Measurements from ENCODE around the gene ARX. TPM values are rescaled to one million over a fixed set of nuclear protein-coding genes. Genes with fewer than 3 reads are reported as not detected.

Gene ARX
- total and polyA plus RNA-seq, 10 donors, result 0.26 to 0.32 TPM; not detected in 8

GRCh38 chrX:25004040-25004439, 11.7 kb downstream of the ARX start:
- intact Hi-C loops (cut with DNase I; ENCODE audit: low total_unique reads), result no loop called here

GRCh38 chrX:25003066-25003849, 12.5 kb downstream of the ARX start:
- H3K4me1 ChIP-seq, result peaks cover 5 to 42% (median 22%) of the 10 kb centered on the region in 6 donors
- no peak for TF ChIP-seq CTCF (IDR thresholded peaks at IDR 0.05 in 8 of 11, conservative IDR thresholded peaks at IDR 0.05 in 3 of 11)
- TF ChIP-seq POLR2A (IDR thresholded peaks at IDR 0.05), result no peak
- TF ChIP-seq POLR2AphosphoS5 (IDR thresholded peaks at IDR 0.05), result no peak
- 7 to 25% (median 11%) methylated on average over 29 to 40 of the region's 40 CpGs for WGBS, 5 donors
- H3K4me3 ChIP-seq, result peak overlapping the region in 1 of 8 donors; percentile 46
- no peak overlapping the region for H3K27ac ChIP-seq
- DNase-seq, result no peak
- intact Hi-C loops (cut with DNase I; ENCODE audit: low total_unique reads), result no loop called here
- peaks cover 4 to 87% (median 60%) of the 10 kb centered on the region in 7 donors for H3K27me3 ChIP-seq (replicated peaks in 1 of 7)
- H3K36me3 ChIP-seq, result no peaks in the 10 kb centered on the region
- H3K9me3 ChIP-seq, result no peaks in the 10 kb centered on the region

More at GRCh38 chrX:25004040-25004439, 11.7 kb downstream of the ARX start:
- Histone ChIP-seq H3K36me3 (no peaks in the 10 kb centered on the region), H3K9me3 (no peaks in the 10 kb centered on the region), H3K27me3 (replicated peaks in 1 of 7) (peaks cover 4 to 95% (median 66%) of the 10 kb centered on the region in 7 donors), H3K27ac (no peak overlapping the region), H3K4me3 (peak overlapping the region in 1 of 8 donors; percentile 38), H3K4me1 (peaks cover 5 to 42% (median 22%) of the 10 kb centered on the region in 6 donors)
- TF ChIP-seq POLR2A (IDR thresholded peaks at IDR 0.05) (no peak), POLR2AphosphoS5 (IDR thresholded peaks at IDR 0.05) (no peak), CTCF (IDR thresholded peaks at IDR 0.05 in 8 of 11, conservative IDR thresholded peaks at IDR 0.05 in 3 of 11) (no peak)
- 8 to 30% (median 13%) methylated on average over 10 of the region's 10 CpGs for WGBS, 5 donors
- DNase-seq, result no peak

- Histone ChIP-seq H3K9me3 (no peaks in the 10 kb centered on the region), H3K4me3 (peak overlapping the region in 1 of 8 donors; percentile 46), H3K27ac (no peak overlapping the region), H3K36me3 (no peaks in the 10 kb centered on the region), H3K27me3 (replicated peaks in 1 of 7) (peaks cover 4 to 81% (median 54%) of the 10 kb centered on the region in 7 donors), H3K4me1 (peaks cover 5 to 42% (median 22%) of the 10 kb centered on the region in 6 donors)
- 2 to 41% (median 14%) methylated on average over 12 to 33 of the region's 33 CpGs; no CpG with 5 or more reads in 1 of the 5 donors for WGBS, 5 donors
- no peak for TF ChIP-seq POLR2AphosphoS5 (IDR thresholded peaks at IDR 0.05)
- TF ChIP-seq POLR2A (IDR thresholded peaks at IDR 0.05), result no peak
- no peak for TF ChIP-seq CTCF (IDR thresholded peaks at IDR 0.05 in 8 of 11, conservative IDR thresholded peaks at IDR 0.05 in 3 of 11)
- no peak for DNase-seq
- intact Hi-C loops (cut with DNase I; ENCODE audit: low total_unique reads), result no loop called here
Measured at GRCh38 chrX:25002661-25003020, 13.1 kb downstream of the ARX start.

All from spleen (tissue), 11 donors.